GM10266 (cell line): Measurements from ENCODE around the gene HDHD2.

Experiments used
- DNase-seq: peaks from one replicate; pipeline ENCODE4 v3.0.0; 2012; ENCODE audit errors: extremely low spot score
- TF ChIP-seq, protein P1 (sequence below): IDR thresholded peaks from 2 replicates; pipeline ENCODE4 v1.5.1; 2012; ENCODE audit warnings: mild to moderate bottlenecking, low read depth; ENCODE audit not compliant: control insufficient read depth, insufficient read depth; ENCODE audit errors: missing control alignments

HDHD2 gene

DNA sequence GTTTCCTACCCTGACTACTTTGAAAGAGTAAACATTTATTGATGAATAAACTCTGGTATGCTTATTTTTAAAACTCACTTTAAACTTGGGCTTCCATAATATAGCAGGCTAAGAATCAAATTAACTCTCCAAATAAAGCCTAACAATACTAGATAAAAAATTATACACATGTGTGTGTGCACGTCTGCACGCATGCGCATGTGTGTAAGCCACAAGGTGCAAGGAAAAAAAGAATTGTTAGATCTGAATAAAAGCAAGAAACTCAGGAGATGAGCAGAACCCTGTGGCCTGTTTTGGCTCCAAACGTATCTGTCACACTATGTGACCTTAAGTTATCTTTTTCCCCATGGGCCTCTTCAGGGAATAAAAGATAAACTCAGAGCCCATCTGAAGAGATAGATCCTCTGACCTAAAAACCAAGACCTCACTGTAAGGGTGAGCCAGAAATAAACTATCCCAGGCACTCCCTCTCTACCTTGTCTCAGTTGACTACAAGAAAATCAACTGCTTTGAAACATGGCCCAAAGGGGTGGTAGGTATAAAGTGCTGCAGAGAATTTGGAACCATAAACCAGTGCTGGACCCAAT is 6.3 kb downstream of the HDHD2 start:
- TF ChIP-seq, protein P1, sequence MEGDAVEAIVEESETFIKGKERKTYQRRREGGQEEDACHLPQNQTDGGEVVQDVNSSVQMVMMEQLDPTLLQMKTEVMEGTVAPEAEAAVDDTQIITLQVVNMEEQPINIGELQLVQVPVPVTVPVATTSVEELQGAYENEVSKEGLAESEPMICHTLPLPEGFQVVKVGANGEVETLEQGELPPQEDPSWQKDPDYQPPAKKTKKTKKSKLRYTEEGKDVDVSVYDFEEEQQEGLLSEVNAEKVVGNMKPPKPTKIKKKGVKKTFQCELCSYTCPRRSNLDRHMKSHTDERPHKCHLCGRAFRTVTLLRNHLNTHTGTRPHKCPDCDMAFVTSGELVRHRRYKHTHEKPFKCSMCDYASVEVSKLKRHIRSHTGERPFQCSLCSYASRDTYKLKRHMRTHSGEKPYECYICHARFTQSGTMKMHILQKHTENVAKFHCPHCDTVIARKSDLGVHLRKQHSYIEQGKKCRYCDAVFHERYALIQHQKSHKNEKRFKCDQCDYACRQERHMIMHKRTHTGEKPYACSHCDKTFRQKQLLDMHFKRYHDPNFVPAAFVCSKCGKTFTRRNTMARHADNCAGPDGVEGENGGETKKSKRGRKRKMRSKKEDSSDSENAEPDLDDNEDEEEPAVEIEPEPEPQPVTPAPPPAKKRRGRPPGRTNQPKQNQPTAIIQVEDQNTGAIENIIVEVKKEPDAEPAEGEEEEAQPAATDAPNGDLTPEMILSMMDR = no peak
- DNase-seq = no peak

DNA sequence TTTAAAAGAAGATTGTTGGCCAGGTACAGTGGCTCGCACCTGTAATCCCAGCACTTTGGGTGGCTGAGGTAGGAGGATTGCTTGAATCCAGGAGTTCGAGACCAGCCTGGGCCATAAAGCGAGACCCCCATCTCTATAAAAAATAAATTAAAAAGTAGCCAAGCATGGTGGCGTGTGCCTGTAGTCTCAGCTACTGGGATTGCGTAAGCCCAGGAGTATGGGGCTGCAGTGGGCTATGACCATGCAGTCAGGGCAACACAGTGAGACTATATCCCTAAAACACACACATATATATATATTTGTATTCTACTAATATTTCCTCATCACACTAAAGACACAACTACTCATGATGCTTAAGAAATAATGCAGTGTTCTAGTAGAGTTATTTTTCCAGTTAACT is 7.1 kb downstream of the HDHD2 start:
- no peak for DNase-seq
- TF ChIP-seq, protein P1 = no peak

DNA sequence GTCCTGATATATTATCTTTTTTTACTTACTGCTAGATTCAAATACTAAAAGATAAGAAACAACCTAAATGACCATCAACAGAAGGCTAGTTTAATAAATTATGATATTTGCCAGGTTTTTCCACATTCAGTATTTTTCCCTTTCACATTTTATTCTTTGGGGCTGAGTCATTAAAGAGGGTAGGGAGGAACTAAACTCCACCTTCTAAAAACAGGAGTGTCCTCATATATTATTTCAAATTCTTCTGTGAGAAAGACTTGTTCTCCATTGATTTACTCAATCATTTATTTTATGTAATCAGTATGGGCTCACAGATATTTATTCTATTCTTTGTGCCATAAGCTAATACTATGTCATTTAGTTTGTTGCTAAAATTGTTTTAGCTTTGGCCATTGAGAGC is 9.0 kb downstream of the HDHD2 start:
- no peak for DNase-seq
- TF ChIP-seq, protein P1 = no peak

DNA sequence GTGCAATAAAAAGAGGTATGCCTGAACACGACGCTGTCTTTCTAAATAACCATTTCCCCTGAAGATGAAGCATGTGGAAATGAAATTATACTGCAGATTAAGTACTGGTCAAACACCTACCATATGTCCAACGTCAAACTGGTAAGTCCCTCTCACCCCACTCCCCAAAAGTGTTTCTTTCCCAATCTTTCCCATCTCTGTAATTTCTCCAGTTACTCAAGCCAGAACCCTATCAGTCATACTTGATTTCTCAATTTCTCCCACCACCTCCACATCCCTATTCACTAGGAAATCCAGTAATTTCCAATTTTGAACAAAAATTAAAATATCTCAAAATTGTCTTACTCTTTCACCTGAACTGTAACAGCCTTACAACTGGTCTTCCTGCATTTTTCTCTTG is 29.2 kb downstream of the HDHD2 start:
- TF ChIP-seq, protein P1 = no peak
- DNase-seq = no peak

DNA sequence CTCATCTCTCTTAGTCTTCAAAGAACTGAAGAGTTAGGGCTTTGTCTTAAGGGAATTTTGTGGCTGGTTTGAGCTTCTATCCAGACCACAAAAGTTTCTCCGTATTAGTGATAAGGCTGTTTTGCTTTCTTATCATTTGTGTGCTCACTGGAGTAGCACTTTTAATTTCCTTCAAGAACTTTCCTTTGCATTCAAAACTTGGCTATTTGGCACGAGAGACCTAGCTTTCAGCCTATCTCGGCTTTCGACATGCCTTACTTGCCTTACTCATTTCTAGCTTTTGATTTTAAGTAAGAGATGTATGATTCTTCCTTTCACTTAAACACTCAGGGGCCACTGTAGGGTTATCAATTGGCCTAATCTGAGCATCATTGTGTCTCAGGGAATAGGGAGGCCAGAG is 29.9 kb downstream of the HDHD2 start:
- DNase-seq = no peak
- TF ChIP-seq, protein P1 = no peak

DNA sequence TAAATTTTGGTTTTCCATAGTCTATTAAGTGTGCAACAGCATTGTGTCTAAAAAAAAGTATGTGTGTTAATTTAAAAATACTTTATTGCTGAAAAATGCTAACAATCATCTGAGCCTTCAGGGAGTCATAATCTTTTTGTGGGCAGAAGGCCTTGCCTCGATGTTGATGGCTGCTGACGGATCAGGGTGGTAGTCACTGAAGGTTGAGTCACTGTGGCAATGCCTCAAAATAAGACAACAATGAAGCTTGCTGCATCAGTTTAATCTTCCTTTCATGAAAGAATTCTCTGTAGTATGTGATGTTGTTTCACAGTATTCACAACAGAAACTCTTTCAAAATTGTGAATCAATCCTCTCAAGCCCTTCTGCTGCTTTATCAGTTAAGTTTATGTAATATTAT is 31.3 kb downstream of the HDHD2 start:
- no peak for DNase-seq
- TF ChIP-seq, protein P1 = no peak

DNA sequence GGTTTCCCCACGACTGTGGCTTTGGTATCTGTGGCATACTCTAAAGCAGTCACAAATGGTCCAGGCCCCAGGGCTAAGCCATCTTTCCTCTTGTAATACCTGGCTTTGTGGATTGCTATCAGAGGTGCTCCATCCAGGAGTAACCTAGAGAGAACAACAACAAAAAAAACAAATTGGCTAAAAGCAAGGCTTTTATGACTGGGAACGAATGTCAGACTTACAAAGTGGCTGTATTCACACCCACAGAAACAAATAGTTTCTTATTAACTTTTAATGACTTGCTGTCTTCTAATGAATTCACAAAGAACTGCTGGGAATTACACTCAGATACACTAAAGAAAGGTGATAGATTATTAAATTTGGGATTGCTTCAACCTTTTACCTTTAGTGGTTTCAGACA is 35.1 kb downstream of the HDHD2 start:
- TF ChIP-seq, protein P1 = no peak
- DNase-seq = no peak
